ENCODE results near the gene GYS1.
"Not testable (repeated sequence)": the region's sequence is repeated elsewhere in the genome, so short reads cannot be mapped to it uniquely, and the experiment has no call there.

GYS1 gene

GRCh38 chr19:48950159-48950558, 43.0 kb downstream of the GYS1 start:
- no peak for DNase-seq
- intact Hi-C loops (cut with DNase I) = no loop called here

- no peak for DNase-seq
- intact Hi-C loops (cut with DNase I) = no loop called here
Measured at GRCh38 chr19:48947258-48947542, 45.9 kb downstream of the GYS1 start.

GRCh38 chr19:48946463-48947257, 46.4 kb downstream of the GYS1 start:
- intact Hi-C loops (cut with DNase I) = no loop called here
- DNase-seq = no peak

GRCh38 chr19:48945817-48946216, 47.3 kb downstream of the GYS1 start:
- intact Hi-C loops (cut with DNase I) = no loop called here

GRCh38 chr19:48945415-48945814, 47.7 kb downstream of the GYS1 start:
- intact Hi-C loops (cut with DNase I) = no loop called here
- DNase-seq = no peak

More at GRCh38 chr19:48945817-48946216, 47.3 kb downstream of the GYS1 start:
- DNase-seq = no peak

- no peak for DNase-seq
- intact Hi-C loops (cut with DNase I) = no loop called here
Measured at GRCh38 chr19:48943081-48943480, 50.0 kb downstream of the GYS1 start.

- DNase-seq = no peak
- intact Hi-C loops (cut with DNase I) = no loop called here
Measured at GRCh38 chr19:48940902-48941301, 52.2 kb downstream of the GYS1 start.

- no peak for DNase-seq
- intact Hi-C loops (cut with DNase I) = no loop called here
Measured at GRCh38 chr19:48938256-48938655, 54.9 kb downstream of the GYS1 start.

GRCh38 chr19:48935864-48936263, 57.2 kb downstream of the GYS1 start:
- DNase-seq = no peak
- intact Hi-C loops (cut with DNase I) = no loop called here

- DNase-seq = no peak
- intact Hi-C loops (cut with DNase I) = no loop called here
Measured at GRCh38 chr19:48934837-48935236, 58.3 kb downstream of the GYS1 start.

- intact Hi-C loops (cut with DNase I) = no loop called here
- DNase-seq = peak; percentile 36 to 96 (median 72)
Measured at GRCh38 chr19:48933382-48933932, 59.7 kb downstream of the GYS1 start, which contains the start of gene DHDH. Gene DHDH, plus strand, starts transcription at chr19:48933699. Its CDS starts 23 bp downstream, at chr19:48933722.

GRCh38 chr19:48928164-48929025, 64.7 kb downstream of the GYS1 start:
- intact Hi-C loops (cut with DNase I) = no loop called here
- DNase-seq = no peak

- DNase-seq; intact Hi-C loops (cut with DNase I): not testable (repeated sequence)
Measured at GRCh38 chr19:48927692-48928091, 65.4 kb downstream of the GYS1 start.

GRCh38 chr19:48926909-48927308, 66.2 kb downstream of the GYS1 start:
- DNase-seq = peak; percentile 9 to 94 (median 56)
- intact Hi-C loops (cut with DNase I) = no loop called here

- DNase-seq; intact Hi-C loops (cut with DNase I): not testable (repeated sequence)
Measured at GRCh38 chr19:48925890-48926289, 67.2 kb downstream of the GYS1 start.

- intact Hi-C loops (cut with DNase I) = no loop called here
- no peak for DNase-seq
Measured at GRCh38 chr19:48925240-48925843, 67.8 kb downstream of the GYS1 start.

GRCh38 chr19:48922548-48923490, 70.3 kb downstream of the GYS1 start:
- intact Hi-C loops (cut with DNase I) = no loop called here
- DNase-seq = no peak

GRCh38 chr19:48921721-48922500, 71.2 kb downstream of the GYS1 start:
- no peak for DNase-seq
- intact Hi-C loops (cut with DNase I) = no loop called here

GRCh38 chr19:48920949-48921348, 72.2 kb downstream of the GYS1 start:
- intact Hi-C loops (cut with DNase I) = no loop called here

More at GRCh38 chr19:48920949-48921348, 72.2 kb downstream of the GYS1 start:
- no peak for DNase-seq

All from posterior cingulate gyrus (tissue), 11 donors.